Stimulated activated CD8-positive, alpha-beta memory T cell treated with anti-CD3 and anti-CD28 coated beads, Interleukin-12 subunit alpha, Interleukin-12 subunit beta, amount 100 ng/mL, for 24 hours (primary cell): ENCODE measurements around the gene DPH5.

Source experiments
- DNase-seq: peaks from one replicate; pipeline ENCODE4 v3.0.0-alpha.2; 2020; ENCODE audit errors: extremely low read depth

DPH5 gene

GRCh38 chr1:100942304-100943046 is 83.1 kb downstream of the DPH5 start:
- no peak for DNase-seq

GRCh38 chr1:100941580-100942216 is 83.9 kb downstream of the DPH5 start:
- DNase-seq = no peak

- no peak for DNase-seq
Measured at GRCh38 chr1:100941098-100941527, 84.5 kb downstream of the DPH5 start.
